ENCODE measurements around the gene FRS2. TPM values are rescaled to one million over a fixed set of nuclear protein-coding genes. Genes with fewer than 3 reads are reported as not detected.

FRS2 gene
- total RNA-seq, 2 donors from 2014 or later = 4.9 to 14.3 TPM

- 33 to 34% methylated on average over 7 of the region's 7 CpGs for WGBS, 2 donors
- no peaks in the 10 kb centered on the region for H3K27me3 ChIP-seq
- intact Hi-C loops (cut with DNase I) = no loop called here
- TF ChIP-seq, protein P1, sequence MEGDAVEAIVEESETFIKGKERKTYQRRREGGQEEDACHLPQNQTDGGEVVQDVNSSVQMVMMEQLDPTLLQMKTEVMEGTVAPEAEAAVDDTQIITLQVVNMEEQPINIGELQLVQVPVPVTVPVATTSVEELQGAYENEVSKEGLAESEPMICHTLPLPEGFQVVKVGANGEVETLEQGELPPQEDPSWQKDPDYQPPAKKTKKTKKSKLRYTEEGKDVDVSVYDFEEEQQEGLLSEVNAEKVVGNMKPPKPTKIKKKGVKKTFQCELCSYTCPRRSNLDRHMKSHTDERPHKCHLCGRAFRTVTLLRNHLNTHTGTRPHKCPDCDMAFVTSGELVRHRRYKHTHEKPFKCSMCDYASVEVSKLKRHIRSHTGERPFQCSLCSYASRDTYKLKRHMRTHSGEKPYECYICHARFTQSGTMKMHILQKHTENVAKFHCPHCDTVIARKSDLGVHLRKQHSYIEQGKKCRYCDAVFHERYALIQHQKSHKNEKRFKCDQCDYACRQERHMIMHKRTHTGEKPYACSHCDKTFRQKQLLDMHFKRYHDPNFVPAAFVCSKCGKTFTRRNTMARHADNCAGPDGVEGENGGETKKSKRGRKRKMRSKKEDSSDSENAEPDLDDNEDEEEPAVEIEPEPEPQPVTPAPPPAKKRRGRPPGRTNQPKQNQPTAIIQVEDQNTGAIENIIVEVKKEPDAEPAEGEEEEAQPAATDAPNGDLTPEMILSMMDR (IDR thresholded peaks at IDR 0.05) = no peak
- TF ChIP-seq POLR2A (IDR thresholded peaks at IDR 0.05) = no peak
- peak overlapping the region in 2 of 4 donors; percentile 4 to 31 for H3K27ac ChIP-seq
- peaks cover 59% of the 10 kb centered on the region for H3K4me1 ChIP-seq
- H3K4me3 ChIP-seq = no peak overlapping the region
- H3K9me3 ChIP-seq = no peaks in the 10 kb centered on the region
- ATAC-seq (no peak), DNase-seq (no peak)
- H3K36me3 ChIP-seq (replicated peaks in 1 of 2; ENCODE audit: insufficient read depth in 1 of 2, low read depth in 2 of 2) = no peaks in the 10 kb centered on the region
Measured at GRCh38 chr12:69475237-69475975, 5.2 kb downstream of the FRS2 start.

DNA sequence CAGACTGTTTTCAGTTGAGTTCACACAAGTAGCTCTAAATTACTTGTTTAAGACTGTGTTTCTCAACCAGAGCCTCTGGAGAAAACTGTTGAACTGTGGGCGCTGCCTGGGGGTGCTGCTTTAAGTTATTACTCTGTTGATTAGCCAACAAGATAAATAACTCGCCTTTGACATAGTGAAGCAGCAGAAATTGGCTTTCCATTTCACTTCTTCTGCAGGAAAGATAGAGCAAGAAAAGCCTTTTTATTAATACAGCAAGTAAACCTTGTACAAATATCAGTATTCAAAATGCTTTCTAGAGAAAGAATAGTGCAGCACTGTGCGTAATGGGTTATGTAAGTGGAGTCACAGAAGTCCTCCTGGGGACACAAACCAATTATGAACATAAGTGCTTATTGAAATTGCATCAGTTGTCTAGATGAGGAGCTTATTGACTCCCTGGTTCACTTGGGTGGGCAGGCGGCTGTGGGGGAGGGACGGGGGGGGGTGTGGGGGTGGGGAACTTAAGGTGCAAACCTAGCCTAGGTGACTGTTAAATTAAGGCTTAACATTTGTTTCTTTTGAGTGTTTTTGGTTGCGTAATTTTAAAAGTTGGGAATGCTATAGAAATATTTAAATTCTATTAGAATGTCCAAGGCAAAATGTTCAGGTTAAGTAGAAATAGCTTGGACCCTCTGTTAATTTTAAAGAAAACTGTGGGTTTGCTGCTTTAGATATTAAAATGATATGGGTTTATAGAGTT lies 6.3 kb downstream of the FRS2 start:
- Histone ChIP-seq H3K4me1 (peaks cover 63% of the 10 kb centered on the region), H3K4me3 (no peak overlapping the region), H3K27ac (peak overlapping the region in 1 of 4 donors; percentile 31), H3K36me3 (replicated peaks in 1 of 2; ENCODE audit: insufficient read depth in 1 of 2, low read depth in 2 of 2) (no peaks in the 10 kb centered on the region), H3K27me3 (no peaks in the 10 kb centered on the region), H3K9me3 (no peaks in the 10 kb centered on the region)
- WGBS, 2 donors = 44 to 56% methylated on average over 6 of the region's 6 CpGs
- intact Hi-C loops (cut with DNase I) = no loop called here
- no peak for DNase-seq
- TF ChIP-seq, protein P1 (IDR thresholded peaks at IDR 0.05) = no peak
- TF ChIP-seq POLR2A (IDR thresholded peaks at IDR 0.05) = no peak
- ATAC-seq = no peak

- Histone ChIP-seq H3K4me1 (peaks cover 51% of the 10 kb centered on the region), H3K27ac (no peak overlapping the region), H3K9me3 (no peaks in the 10 kb centered on the region), H3K36me3 (replicated peaks in 1 of 2; ENCODE audit: insufficient read depth in 1 of 2, low read depth in 2 of 2) (no peaks in the 10 kb centered on the region), H3K4me3 (no peak overlapping the region), H3K27me3 (no peaks in the 10 kb centered on the region)
- no peak for TF ChIP-seq POLR2A (IDR thresholded peaks at IDR 0.05)
- TF ChIP-seq, protein P1 (IDR thresholded peaks at IDR 0.05) = no peak
- DNase-seq = no peak
- WGBS, 2 donors = 95 to 99% methylated on average over 2 of the region's 2 CpGs
- no peak for ATAC-seq
- intact Hi-C loops (cut with DNase I) = no loop called here
Measured at GRCh38 chr12:69479675-69480074, 9.5 kb downstream of the FRS2 start.

GRCh38 chr12:69480698-69481097 lies 10.5 kb downstream of the FRS2 start:
- peaks cover 43% of the 10 kb centered on the region for H3K4me1 ChIP-seq
- H3K27ac ChIP-seq = no peak overlapping the region
- no peak for TF ChIP-seq POLR2A (IDR thresholded peaks at IDR 0.05)
- TF ChIP-seq, protein P1 (IDR thresholded peaks at IDR 0.05) = no peak
- DNase-seq (no peak), ATAC-seq (no peak)
- intact Hi-C loops (cut with DNase I) = no loop called here
- no peaks in the 10 kb centered on the region for H3K9me3 ChIP-seq
- no peak overlapping the region for H3K4me3 ChIP-seq
- H3K36me3 ChIP-seq (replicated peaks in 1 of 2; ENCODE audit: insufficient read depth in 1 of 2, low read depth in 2 of 2) = no peaks in the 10 kb centered on the region
- H3K27me3 ChIP-seq = no peaks in the 10 kb centered on the region
- 93 to 97% methylated on average over 4 of the region's 4 CpGs for WGBS, 2 donors
